Measurements from ENCODE around the gene ABCA4.
A peak's percentile ranks its signal among the peaks of the same experiment; 100 is the strongest.

Gene ABCA4

GRCh38 chr1:94142022-94142421, 21.1 kb upstream of the ABCA4 start:
- H3K27ac ChIP-seq (ENCODE audit: extremely low read depth, low read depth, low read length): no peak overlapping the region
- CTCF ChIA-PET: no interaction called here
- no peak overlapping the region for H3K4me3 ChIP-seq (ENCODE audit: low read depth, low read length)
- TF ChIP-seq PRDM10 (tag by site-specific recombination; IDR thresholded peaks at IDR 0.05) (0 out of 2 replicates have a peak, but pooled peaks have one; percentile 12), ZNF175 (tag by site-specific recombination; IDR thresholded peaks at IDR 0.05) (no peak)
- H3K9me3 ChIP-seq (ENCODE audit: control insufficient read depth, insufficient read depth, low read depth, low read length): no peaks in the 10 kb centered on the region
- H3K36me3 ChIP-seq (ENCODE audit: control insufficient read depth in 2 of 2, insufficient read depth in 1 of 2, low read length in 2 of 2): no peaks in the 10 kb centered on the region
- 0 out of 2 replicates have a peak, but pooled peaks cover 2% of the 10 kb centered on the region for H3K4me1 ChIP-seq (ENCODE audit: control insufficient read depth, insufficient read depth, low read length)
- POLR2A ChIA-PET: no interaction called here

DNA sequence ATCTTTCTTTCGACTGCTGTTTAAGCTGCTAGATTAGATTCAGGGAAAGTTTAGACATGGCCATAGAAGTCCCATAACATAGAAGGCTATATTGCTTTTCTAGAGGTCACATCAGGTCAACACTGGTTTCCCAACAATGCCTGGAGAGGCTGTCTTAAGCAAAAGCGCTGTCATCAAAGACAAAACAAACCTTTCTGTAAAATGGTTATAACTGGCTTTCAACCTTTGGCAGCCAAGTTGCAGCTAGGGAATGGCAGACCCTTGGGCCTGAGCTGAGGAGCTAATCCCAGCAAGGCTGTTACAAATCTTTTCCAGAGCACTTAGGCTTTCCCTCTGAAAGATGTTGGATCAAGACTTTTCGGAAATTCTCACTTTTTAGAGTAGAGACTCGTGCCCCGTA, 11.2 kb upstream of the ABCA4 start:
- no peaks in the 10 kb centered on the region for H3K36me3 ChIP-seq (ENCODE audit: control insufficient read depth in 2 of 2, insufficient read depth in 1 of 2, low read length in 2 of 2)
- no peak overlapping the region for H3K4me3 ChIP-seq (ENCODE audit: low read depth, low read length)
- ChIA-PET POLR2A (no interaction called here), CTCF (interaction anchor here (0.9 kb wide), 2 partner anchors 67 to 70 kb away, joined by 4 read pairs; no protein-coding TSS in a partner anchor)
- H3K4me1 ChIP-seq (ENCODE audit: control insufficient read depth, insufficient read depth, low read length): no peaks in the 10 kb centered on the region
- no peak overlapping the region for H3K27ac ChIP-seq (ENCODE audit: extremely low read depth, low read depth, low read length)
- no peak for TF ChIP-seq ZBTB26 (tag by site-specific recombination; optimal IDR thresholded peaks at IDR 0.05)
- TF ChIP-seq ZBTB11 (tag by site-specific recombination; conservative IDR thresholded peaks at IDR 0.05; ENCODE audit: low read depth): no peak
- no peak for TF ChIP-seq GFI1B (tag by site-specific recombination; IDR thresholded peaks at IDR 0.05)
- no peak for TF ChIP-seq GLIS1 (tag by site-specific recombination; IDR thresholded peaks at IDR 0.05)
- TF ChIP-seq MZF1 (tag by site-specific recombination; IDR thresholded peaks at IDR 0.05; ENCODE audit: borderline replicate concordance): no peak
- no peaks in the 10 kb centered on the region for H3K9me3 ChIP-seq (ENCODE audit: control insufficient read depth, insufficient read depth, low read depth, low read length)

DNA sequence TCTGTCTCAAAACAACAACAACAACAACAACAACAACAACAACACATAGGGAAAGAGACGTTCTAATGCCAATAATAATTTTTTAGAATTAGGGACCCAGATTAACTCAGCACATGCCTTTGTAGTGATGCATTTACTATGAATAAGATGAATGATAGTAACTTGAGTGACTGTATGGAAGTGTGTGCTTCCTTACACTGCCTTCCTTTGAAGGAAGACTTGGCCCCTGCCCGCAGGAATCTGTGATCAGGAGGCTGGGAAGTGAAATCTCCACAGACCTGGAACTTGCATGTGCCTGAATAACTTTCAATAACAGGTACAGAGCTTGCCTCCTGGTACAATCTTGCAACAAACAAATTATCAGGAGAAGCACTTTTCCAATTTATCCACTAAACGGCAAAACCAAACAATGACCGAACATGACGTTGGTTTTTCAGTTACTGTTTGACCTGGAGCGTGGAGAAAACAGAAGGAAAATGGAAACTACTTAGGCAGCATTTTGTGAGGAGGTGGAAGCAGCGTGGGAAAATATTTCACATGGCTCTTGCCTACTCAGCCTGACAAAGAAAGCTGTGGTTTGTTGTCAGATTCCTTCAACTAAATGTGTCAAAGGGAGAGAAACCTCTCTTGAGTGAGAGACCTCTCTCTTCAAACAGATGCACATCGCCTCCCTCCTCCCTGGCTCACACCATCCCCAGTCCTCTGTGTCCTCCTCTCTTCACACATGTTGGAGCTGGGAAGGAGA, 10.1 kb upstream of the ABCA4 start:
- Histone ChIP-seq H3K4me3 (ENCODE audit: low read depth, low read length) (no peak overlapping the region), H3K27ac (ENCODE audit: extremely low read depth, low read depth, low read length) (no peak overlapping the region), H3K9me3 (ENCODE audit: control insufficient read depth, insufficient read depth, low read depth, low read length) (no peaks in the 10 kb centered on the region), H3K36me3 (ENCODE audit: control insufficient read depth in 2 of 2, insufficient read depth in 1 of 2, low read length in 2 of 2) (no peaks in the 10 kb centered on the region), H3K4me1 (ENCODE audit: control insufficient read depth, insufficient read depth, low read length) (no peaks in the 10 kb centered on the region)
- ChIA-PET CTCF (interaction anchor here (0.6 to 0.9 kb wide), 3 partner anchors 69 to 231 kb away, joined by 3 to 4 read pairs (median 3); no protein-coding TSS in a partner anchor), POLR2A (no interaction called here)
- no peak for TF ChIP-seq ZNF639 (tag by site-specific recombination; IDR thresholded peaks at IDR 0.05)
- no peak for TF ChIP-seq ZNF354C (tag by site-specific recombination; IDR thresholded peaks at IDR 0.05; ENCODE audit: borderline replicate concordance, low read depth)
- TF ChIP-seq EGR2 (tag by site-specific recombination; IDR thresholded peaks at IDR 0.05; ENCODE audit: low read depth): no peak
- TF ChIP-seq, protein P1, sequence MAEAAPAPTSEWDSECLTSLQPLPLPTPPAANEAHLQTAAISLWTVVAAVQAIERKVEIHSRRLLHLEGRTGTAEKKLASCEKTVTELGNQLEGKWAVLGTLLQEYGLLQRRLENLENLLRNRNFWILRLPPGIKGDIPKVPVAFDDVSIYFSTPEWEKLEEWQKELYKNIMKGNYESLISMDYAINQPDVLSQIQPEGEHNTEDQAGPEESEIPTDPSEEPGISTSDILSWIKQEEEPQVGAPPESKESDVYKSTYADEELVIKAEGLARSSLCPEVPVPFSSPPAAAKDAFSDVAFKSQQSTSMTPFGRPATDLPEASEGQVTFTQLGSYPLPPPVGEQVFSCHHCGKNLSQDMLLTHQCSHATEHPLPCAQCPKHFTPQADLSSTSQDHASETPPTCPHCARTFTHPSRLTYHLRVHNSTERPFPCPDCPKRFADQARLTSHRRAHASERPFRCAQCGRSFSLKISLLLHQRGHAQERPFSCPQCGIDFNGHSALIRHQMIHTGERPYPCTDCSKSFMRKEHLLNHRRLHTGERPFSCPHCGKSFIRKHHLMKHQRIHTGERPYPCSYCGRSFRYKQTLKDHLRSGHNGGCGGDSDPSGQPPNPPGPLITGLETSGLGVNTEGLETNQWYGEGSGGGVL (tag by site-specific recombination; IDR thresholded peaks at IDR 0.05): no peak
- TF ChIP-seq ZNF394 (tag by site-specific recombination; IDR thresholded peaks at IDR 0.05; ENCODE audit: borderline replicate concordance): no peak
- no peak for TF ChIP-seq ZNF426 (tag by site-specific recombination; IDR thresholded peaks at IDR 0.05)
- no peak for TF ChIP-seq ZNF621 (tag by site-specific recombination; IDR thresholded peaks at IDR 0.05)
- TF ChIP-seq ZNF350 (tag by site-specific recombination; IDR thresholded peaks at IDR 0.05): no peak

All from HEK293 (cell line).